Measurements from ENCODE around the gene SOCS3. TPM values are rescaled to one million over a fixed set of nuclear protein-coding genes. Genes with fewer than 3 reads are reported as not detected.

Gene SOCS3
- total RNA-seq: 49.9 TPM
- long read RNA-seq, transcript SOCS3-201 (2 exons, 2,734 nt): major isoform, 343 of 414 reads
- long read RNA-seq, partial matches to known transcripts: 0 of 414 reads
- long read RNA-seq, other reads (novel, unspliced or antisense): 71 of 414 reads

GRCh38 chr17:78359997-78360370, at the start of gene SOCS3:
Gene SOCS3, minus strand, starts transcription at chr17:78360077. Its CDS starts 982 bp downstream, at chr17:78359095.
- intact Hi-C loops (cut with DNase I): loop anchor here (1.0 to 5.0 kb wide), 6 partner anchors 17 to 103 kb away; no protein-coding TSS in a partner anchor

GRCh38 chr17:78409191-78409928, 49.5 kb upstream of the SOCS3 start:
- no peak for DNase-seq (ENCODE audit: low spot score)
- intact Hi-C loops (cut with DNase I): no loop called here

More at GRCh38 chr17:78359997-78360370, at the start of gene SOCS3:
- peak; percentile 99 for DNase-seq (ENCODE audit: low spot score)

DNA sequence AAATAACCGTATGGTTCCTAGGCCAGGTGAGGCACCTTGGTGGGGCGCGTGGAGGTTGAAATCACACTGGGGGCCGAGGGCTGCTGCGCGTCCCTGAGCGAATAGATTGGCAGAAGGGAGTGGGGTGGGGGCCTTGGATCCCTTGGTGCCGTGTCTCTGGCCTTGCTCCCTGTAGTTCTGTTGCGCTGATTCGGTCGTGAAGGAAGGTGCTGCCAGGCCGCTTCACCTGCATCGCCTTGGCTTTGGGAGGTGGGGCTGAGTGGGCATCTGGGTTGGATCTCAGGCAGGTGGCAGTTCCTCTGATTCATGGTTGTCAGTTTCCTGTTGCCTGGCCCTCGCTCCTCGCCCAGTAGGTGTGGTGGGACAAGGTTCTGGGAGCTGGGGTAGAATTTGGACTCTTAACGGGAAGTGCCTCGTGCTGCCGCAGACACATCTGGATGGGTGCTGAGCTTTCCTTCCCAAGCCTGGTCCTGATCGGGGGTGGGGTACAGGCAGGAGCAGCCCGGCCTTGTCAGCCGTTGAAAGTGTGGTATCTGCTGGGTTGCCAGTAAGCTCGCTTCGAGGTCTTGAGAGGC, 48.7 kb upstream of the SOCS3 start:
- intact Hi-C loops (cut with DNase I): no loop called here
- no peak for DNase-seq (ENCODE audit: low spot score)

DNA sequence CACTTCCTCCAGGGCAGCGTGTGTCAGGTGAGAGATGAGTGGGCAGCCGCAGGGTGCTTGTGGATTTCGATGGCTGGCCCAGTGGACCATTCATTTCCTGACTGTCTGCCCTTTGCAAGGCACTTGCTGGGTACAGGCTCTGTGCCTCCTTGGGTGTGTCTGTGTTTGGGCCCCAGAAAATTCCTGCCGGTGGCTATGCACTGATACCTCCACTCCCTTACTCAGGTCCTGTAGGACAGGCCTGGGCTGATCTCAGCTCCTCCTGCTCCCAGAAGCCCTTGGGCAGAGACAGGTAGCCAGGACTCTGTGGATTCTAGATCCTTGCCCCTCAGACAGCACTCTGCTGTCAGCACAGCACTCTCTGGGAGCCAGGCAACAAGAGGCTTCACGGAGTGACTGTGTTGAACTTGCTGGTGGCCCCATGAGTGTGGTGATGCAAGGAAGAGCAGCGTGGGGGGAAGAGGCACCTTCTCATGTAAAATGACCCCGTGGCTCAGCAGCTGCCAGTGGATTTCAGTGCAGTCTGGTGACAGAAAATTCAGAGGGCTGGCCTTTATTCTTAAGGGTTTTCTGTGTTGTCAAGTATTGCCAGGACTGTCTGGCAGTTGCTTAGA, 47.6 kb upstream of the SOCS3 start:
- DNase-seq (ENCODE audit: low spot score): no peak

DNA sequence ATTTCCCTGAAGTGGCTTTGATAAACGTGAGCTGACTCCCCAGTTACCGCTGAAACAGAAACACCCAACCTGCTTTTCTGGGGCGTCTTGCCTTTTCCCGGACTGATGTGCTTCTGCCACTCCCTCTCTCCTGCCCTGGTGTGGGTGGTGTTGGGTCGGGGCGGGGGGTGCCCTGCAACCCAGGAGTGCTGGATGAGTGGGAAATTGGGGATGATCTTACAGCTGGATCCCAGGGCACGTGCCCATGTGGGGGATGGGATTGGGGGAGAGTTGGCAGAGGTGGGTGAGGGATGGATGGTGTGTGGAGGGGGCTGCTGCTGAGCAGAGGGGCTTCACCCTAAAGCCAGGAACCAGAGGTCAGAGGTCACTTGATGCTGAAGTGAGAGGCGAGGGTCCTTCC, 47.0 kb upstream of the SOCS3 start:
- intact Hi-C loops (cut with DNase I): no loop called here
- no peak for DNase-seq (ENCODE audit: low spot score)

More for the DNA sequence above, 47.6 kb upstream of the SOCS3 start:
- intact Hi-C loops (cut with DNase I): no loop called here

GRCh38 chr17:78406396-78406795, 46.5 kb upstream of the SOCS3 start:
- DNase-seq (ENCODE audit: low spot score): no peak
- intact Hi-C loops (cut with DNase I): no loop called here

- intact Hi-C loops (cut with DNase I): no loop called here
- no peak for DNase-seq (ENCODE audit: low spot score)
Observed at GRCh38 chr17:78403822-78404221, 43.9 kb upstream of the SOCS3 start.

GRCh38 chr17:78401891-78402290, 42.0 kb upstream of the SOCS3 start:
- intact Hi-C loops (cut with DNase I): no loop called here
- DNase-seq (ENCODE audit: low spot score): no peak

DNA sequence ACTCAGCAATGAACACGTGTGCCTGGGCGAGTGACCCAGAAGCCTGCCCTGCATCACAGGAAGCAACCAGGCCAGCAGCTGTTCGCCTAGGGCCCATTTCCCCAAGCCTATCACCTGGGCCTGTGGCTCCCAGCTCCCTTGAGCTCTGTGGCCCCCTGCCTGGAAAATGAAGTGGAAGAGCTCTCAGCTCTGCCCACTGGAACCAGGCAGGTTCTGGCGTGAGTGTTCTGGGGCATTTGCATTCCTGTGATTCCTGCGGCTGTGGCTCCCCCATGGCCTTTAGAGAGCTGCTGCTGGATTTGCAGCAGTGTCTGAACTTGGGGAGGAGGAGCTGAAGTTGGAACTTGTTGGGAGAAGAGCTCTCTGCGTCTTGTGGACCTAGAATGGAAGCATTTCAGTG, 41.4 kb upstream of the SOCS3 start:
- intact Hi-C loops (cut with DNase I): no loop called here
- no peak for DNase-seq (ENCODE audit: low spot score)

GRCh38 chr17:78400581-78401240, 40.8 kb upstream of the SOCS3 start:
- intact Hi-C loops (cut with DNase I): no loop called here
- DNase-seq (ENCODE audit: low spot score): no peak

DNA sequence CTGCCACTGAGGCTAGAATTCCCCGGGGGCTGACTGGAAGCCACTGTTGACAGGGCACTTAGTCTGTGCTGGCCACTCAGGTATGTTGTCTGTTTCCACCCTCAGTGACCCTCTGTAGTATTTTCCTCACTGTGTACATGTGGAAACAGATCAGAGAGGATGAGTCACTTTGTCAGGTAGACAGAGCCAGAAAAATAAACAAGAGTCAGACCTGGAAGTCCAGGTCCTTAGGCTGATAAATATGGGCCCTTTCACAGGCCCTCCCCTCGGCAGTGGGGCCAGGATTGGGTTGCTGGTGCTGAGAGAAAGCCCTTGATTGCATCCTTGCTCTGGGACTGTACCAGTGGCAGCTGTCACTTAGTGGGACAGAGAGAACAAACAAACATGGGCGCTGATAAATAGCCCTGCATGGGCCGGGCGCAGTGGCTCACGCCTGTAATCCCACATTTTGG, 39.8 kb upstream of the SOCS3 start:
- DNase-seq (ENCODE audit: low spot score): no peak
- intact Hi-C loops (cut with DNase I): no loop called here

- DNase-seq (ENCODE audit: low spot score): no peak
- intact Hi-C loops (cut with DNase I): no loop called here
Observed at GRCh38 chr17:78399028-78399692, 39.3 kb upstream of the SOCS3 start.

- intact Hi-C loops (cut with DNase I): no loop called here
- DNase-seq (ENCODE audit: low spot score): no peak
Observed at GRCh38 chr17:78398390-78398789, 38.5 kb upstream of the SOCS3 start.

GRCh38 chr17:78397681-78398101, 37.8 kb upstream of the SOCS3 start:
- peak; percentile 75 for DNase-seq (ENCODE audit: low spot score)
- intact Hi-C loops (cut with DNase I): loop anchor here (1.0 kb wide), 1 partner anchor 37 kb away; the partner anchor contains the start of gene SOCS3

- peak; percentile 77 for DNase-seq (ENCODE audit: low spot score)
Observed at GRCh38 chr17:78396441-78397337, 36.8 kb upstream of the SOCS3 start.

DNA sequence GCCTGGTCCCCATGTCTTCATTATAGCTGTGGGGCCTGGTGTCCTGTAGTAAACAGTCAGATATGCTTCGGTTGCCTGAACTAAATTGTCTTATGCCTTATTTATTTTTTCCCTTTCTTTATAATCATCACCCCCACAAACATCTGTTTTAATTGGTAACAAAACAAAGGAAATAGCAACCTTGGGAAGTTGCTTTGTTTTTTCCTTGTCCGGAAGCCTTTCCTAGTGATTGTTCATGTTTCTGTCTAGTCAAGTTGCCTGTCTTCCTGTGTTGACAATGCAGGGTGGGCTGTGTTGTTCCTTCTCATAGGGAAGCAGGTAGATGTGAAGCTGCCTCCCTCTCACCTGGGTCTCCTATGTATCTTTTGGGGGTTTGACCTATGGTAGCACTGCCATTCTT, 35.3 kb upstream of the SOCS3 start:
- intact Hi-C loops (cut with DNase I): no loop called here
- DNase-seq (ENCODE audit: low spot score): no peak

More at GRCh38 chr17:78396441-78397337, 36.8 kb upstream of the SOCS3 start:
- intact Hi-C loops (cut with DNase I): loop anchor here (1.0 kb wide), 1 partner anchor 36 kb away; the partner anchor contains the start of gene SOCS3

DNA sequence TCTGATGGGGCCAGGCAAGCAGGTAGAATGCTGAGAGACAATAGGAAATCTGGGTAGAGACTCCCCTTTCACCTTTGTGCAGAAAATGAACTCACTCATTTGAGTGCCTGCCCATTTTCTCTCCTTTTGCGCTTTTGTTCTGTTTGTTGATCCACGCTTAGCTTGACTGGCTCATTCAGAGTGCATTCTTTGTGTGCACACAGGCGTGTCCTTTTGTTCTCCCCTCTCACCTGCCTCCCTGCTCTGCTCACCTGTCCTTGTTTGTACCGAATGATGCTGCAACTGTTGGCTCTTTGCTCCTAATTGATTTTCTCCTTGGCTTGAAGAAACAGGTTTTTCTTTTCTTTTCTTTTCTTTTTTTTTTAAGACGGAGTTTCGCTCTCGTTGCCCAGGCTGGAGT, 34.3 kb upstream of the SOCS3 start:
- no peak for DNase-seq (ENCODE audit: low spot score)
- intact Hi-C loops (cut with DNase I): no loop called here

- intact Hi-C loops (cut with DNase I): no loop called here
- DNase-seq (ENCODE audit: low spot score): no peak
Observed at GRCh38 chr17:78393575-78393974, 33.7 kb upstream of the SOCS3 start.
